Gastrocnemius medialis (tissue), 4 donors: ENCODE results near the gene NABP1.

Experiments used
- CTCF ChIP-seq, 5 experiments: fragments of 450-650 bp in 3 of 5; fragments of 200-600 bp in 2 of 5; sonication (generic) in 2 of 5; IDR thresholded peaks in 4 of 5; conservative IDR thresholded peaks in 1 of 5; 1 replicate in 4 of 5; 2 replicates in 1 of 5; pipeline ENCODE4 v1.5.1; 2016 to 2019; ENCODE audit warnings: antibody characterized with exemption in 5 of 5, mild to moderate bottlenecking in 3 of 5, moderate library complexity in 3 of 5
- POLR2A ChIP-seq, 2 donors: fragments of 450-650 bp; IDR thresholded peaks; one replicate each; pipeline ENCODE4 v1.6.1; 2017; ENCODE audit warnings: antibody characterized with exemption in 2 of 2, mild to moderate bottlenecking in 2 of 2, moderate library complexity in 2 of 2

- TF ChIP-seq CTCF (IDR thresholded peaks at IDR 0.05 in 4 of 5, conservative IDR thresholded peaks at IDR 0.05 in 1 of 5) (no peak), POLR2A (IDR thresholded peaks at IDR 0.05) (no peak)
Measured at GRCh38 chr2:191693166-191693565, 15.2 kb downstream of the NABP1 start.
